ENCODE results near the gene HERPUD2.

GRCh38 chr7:35648367-35648766 is 46.6 kb downstream of the HERPUD2 start:
- TF ChIP-seq, protein P1, sequence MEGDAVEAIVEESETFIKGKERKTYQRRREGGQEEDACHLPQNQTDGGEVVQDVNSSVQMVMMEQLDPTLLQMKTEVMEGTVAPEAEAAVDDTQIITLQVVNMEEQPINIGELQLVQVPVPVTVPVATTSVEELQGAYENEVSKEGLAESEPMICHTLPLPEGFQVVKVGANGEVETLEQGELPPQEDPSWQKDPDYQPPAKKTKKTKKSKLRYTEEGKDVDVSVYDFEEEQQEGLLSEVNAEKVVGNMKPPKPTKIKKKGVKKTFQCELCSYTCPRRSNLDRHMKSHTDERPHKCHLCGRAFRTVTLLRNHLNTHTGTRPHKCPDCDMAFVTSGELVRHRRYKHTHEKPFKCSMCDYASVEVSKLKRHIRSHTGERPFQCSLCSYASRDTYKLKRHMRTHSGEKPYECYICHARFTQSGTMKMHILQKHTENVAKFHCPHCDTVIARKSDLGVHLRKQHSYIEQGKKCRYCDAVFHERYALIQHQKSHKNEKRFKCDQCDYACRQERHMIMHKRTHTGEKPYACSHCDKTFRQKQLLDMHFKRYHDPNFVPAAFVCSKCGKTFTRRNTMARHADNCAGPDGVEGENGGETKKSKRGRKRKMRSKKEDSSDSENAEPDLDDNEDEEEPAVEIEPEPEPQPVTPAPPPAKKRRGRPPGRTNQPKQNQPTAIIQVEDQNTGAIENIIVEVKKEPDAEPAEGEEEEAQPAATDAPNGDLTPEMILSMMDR (IDR thresholded peaks at IDR 0.05; ENCODE audit: low read depth, low read length), result no peak
- no peak for TF ChIP-seq POLR2A (IDR thresholded peaks at IDR 0.05; ENCODE audit: extremely low read depth, insufficient read length)

Measured in NB4 (cell line).